ENCODE data around the gene DCHS1. TPM values are rescaled to one million over a fixed set of nuclear protein-coding genes. Genes with fewer than 3 reads are reported as not detected.
"Not testable (repeated sequence)": the region's sequence is repeated elsewhere in the genome, so short reads cannot be mapped to it uniquely, and the experiment has no call there.

DCHS1 gene, protein sequence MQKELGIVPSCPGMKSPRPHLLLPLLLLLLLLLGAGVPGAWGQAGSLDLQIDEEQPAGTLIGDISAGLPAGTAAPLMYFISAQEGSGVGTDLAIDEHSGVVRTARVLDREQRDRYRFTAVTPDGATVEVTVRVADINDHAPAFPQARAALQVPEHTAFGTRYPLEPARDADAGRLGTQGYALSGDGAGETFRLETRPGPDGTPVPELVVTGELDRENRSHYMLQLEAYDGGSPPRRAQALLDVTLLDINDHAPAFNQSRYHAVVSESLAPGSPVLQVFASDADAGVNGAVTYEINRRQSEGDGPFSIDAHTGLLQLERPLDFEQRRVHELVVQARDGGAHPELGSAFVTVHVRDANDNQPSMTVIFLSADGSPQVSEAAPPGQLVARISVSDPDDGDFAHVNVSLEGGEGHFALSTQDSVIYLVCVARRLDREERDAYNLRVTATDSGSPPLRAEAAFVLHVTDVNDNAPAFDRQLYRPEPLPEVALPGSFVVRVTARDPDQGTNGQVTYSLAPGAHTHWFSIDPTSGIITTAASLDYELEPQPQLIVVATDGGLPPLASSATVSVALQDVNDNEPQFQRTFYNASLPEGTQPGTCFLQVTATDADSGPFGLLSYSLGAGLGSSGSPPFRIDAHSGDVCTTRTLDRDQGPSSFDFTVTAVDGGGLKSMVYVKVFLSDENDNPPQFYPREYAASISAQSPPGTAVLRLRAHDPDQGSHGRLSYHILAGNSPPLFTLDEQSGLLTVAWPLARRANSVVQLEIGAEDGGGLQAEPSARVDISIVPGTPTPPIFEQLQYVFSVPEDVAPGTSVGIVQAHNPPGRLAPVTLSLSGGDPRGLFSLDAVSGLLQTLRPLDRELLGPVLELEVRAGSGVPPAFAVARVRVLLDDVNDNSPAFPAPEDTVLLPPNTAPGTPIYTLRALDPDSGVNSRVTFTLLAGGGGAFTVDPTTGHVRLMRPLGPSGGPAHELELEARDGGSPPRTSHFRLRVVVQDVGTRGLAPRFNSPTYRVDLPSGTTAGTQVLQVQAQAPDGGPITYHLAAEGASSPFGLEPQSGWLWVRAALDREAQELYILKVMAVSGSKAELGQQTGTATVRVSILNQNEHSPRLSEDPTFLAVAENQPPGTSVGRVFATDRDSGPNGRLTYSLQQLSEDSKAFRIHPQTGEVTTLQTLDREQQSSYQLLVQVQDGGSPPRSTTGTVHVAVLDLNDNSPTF (N-terminal part only)
- 32.6 TPM for polyA plus RNA-seq (2013, experiment 1 of 2; ENCODE audit: insufficient read length)
- 31.9 TPM for polyA plus RNA-seq (2013, experiment 2 of 2; ENCODE audit: insufficient read length)

DNA sequence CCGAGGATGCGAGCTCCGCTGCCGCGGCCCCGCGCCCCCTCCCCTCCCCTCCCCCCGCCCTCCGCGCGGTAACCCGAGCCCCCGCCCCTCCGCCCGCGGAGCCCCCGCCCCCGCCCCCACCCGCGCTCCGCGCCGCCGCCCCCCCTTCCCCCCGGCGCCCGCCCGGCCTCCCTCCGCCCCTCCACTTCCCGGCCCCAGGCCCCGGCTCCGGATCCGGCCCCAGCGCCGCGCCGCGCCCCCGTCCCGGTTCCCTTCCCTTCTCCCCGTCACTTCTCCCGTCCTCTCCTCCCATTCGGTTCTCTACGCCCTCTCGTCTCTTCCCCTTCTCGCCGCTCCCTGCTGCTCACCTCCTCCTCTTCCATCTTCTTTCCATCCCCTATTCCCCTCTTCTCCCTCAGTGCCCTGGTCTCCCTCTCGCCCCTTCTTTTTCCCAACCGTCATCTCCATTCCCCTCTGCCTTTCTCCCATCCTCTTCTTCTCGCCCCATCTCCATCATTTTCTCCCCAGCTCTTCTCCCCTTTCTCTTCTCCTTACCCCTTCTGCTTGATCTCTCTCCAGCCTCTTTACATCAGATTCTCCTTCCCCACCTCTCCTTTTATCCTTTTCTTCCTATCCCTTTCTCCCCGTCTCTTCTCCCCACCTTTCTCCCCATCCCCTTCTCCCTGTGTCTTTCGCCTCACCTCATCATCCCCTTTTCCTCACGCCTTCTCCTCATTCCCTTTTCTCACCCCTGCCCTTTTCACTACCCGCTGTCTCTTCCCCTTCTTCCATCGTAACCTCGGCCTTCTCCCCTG is at the start of gene DCHS1:
TSS of gene DCHS1 (minus strand) at position 20 of the 794 bp plus-strand sequence. CDS start 14,196 bp downstream, outside the sequence.
- peak; percentile 32 for DNase-seq

- peak; percentile 60 for DNase-seq
These were observed 47.8 kb upstream of the DCHS1 start for GRCh38 chr11:6703247-6704063.

- not testable (repeated sequence) for DNase-seq
These were observed 46.3 kb upstream of the DCHS1 start for GRCh38 chr11:6701955-6702354.

- peak; percentile 44 for DNase-seq
These were observed 39.8 kb upstream of the DCHS1 start for GRCh38 chr11:6695377-6695776.

- DNase-seq = no peak
These were observed 38.6 kb upstream of the DCHS1 start for GRCh38 chr11:6694229-6694535.

DNA sequence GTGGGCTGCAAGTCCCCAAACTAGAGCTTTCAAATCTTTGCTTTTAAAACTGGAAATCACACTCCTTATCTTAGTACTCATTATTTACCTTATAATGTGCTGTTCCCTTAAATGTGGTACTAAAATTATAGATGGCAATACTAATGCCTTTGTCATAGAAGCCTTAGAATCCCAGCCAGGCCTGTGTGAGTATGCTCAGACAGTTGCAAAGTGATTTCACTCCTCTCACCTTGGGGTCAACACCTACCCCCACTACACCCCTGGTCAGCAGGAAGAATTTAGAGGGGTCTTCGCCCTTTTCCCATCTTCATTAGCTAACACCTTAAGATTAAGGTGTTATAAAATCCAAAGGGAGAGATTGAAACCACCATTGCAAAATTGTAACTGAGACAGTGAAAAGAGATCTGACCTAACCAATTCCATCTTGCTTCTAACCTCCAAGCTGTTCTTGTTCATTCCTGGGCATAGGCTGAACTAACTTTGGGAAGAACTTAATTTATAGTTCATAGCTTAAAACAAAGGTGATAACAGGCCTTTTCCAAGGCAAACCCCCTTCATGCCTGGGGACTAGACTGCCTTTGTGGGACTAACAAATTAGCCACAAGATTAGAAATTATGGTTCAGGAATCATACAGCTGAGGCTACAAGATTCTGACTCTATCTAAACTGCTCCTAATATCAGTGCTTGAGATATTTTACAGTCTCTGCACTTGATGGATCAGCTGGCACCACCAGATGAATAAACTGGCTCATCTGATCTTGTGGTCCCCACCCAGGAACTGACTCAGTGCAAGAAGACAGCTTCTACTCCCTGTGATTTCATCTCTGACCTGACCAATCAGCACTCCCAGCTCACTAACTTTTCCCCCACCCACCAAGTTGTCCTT is 38.0 kb upstream of the DCHS1 start:
- peak; percentile 79 for DNase-seq

GRCh38 chr11:6692128-6692527 is 36.5 kb upstream of the DCHS1 start:
- DNase-seq = no peak

DNA sequence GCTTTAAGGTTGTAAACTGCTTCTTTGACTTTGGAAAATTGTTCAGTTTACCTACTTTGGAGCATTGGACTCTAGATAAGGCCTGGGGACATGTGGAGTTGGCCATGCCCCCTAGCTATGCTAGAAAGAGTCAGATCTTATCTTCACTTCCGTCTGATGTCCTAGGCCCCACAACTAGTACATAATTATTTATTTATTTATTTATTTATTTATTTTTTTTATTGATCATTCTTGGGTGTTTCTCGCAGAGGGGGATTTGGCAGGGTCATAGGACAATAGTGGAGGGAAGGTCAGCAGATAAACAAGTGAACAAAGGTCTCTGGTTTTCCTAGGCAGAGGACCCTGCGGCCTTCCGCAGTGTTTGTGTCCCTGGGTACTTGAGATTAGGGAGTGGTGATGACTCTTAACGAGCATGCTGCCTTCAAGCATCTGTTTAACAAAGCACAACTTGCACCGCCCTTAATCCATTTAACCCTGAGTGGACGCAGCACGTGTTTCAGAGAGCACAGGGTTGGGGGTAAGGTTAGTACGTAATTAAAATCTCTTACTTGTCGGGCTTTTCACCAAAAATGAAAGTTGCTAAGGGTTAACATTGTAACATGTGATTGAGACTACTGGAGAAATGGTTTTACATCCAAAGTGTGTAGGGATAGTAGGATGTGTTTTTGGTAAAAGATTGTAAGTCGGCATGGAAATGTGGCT is 35.0 kb upstream of the DCHS1 start:
- not testable (repeated sequence) for DNase-seq

GRCh38 chr11:6687876-6688275 is 32.3 kb upstream of the DCHS1 start:
- DNase-seq = no peak

DNA sequence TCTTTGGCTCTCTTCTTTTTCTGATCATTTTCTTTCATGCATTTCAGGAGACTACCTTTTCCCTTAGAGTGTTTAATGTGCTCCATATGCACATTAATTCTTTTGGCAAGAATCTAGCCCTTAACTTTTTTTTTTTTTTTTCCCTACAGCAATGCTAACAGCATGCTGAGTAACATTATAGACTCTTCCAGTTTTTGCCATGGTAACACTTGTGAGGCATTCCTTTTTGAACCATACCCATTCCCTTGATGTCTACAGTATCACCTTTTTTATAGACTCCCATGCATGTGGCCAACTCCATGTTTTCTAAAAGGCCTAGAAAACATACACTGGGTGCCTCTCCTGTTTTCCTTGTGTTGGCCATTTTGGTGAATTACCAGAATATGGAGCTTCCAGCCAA is 30.4 kb upstream of the DCHS1 start:
- DNase-seq = no peak

GRCh38 chr11:6684068-6684467 is 28.5 kb upstream of the DCHS1 start:
- not testable (repeated sequence) for DNase-seq

GRCh38 chr11:6682936-6683861 is 27.6 kb upstream of the DCHS1 start, which contains the start of gene MRPL17:
Gene MRPL17, minus strand, starts transcription at chr11:6683340. Its CDS starts 44 bp downstream, at chr11:6683296.
- DNase-seq = peak; percentile 99

GRCh38 chr11:6682591-6682935 is 27.0 kb upstream of the DCHS1 start:
- no peak for DNase-seq

DNA sequence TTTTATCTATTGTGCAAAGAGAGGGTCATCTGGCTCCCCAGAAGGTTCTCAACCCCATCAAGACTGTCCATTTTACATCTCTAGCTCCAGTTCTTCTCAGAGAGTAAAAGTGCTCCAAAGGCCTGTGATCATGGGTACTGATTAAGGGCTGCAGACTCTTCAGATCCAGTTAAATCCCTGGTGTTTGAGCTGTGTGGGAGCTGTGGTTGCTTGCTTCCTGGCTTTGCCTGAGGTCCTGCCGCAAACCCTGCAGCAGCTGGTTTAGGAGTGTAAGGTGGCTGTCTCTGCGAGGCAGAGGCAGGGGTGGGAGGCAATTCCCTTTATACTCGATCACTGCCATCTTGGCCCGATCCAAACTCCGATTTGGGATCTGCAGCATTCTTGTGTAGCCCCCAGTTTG is 26.3 kb upstream of the DCHS1 start:
- peak; percentile 21 for DNase-seq

DNA sequence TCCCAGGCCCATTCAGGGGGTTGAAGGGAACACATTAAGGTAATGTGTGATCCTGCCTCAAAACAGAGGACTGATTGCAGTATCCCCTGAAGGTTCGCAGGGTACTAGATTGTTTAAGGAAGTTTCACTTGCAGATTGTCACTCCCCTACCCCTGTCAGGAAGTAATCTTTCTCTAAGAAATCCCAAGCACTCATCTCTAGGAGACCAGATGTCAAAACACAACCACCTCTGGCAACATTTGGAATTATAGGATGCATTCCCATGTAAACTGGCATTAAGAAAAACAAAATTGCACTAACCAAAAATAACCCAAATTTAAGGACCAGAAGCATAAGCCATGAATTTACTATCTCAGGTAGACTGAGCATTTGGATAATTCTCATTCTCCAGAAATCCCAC is 25.9 kb upstream of the DCHS1 start:
- no peak for DNase-seq

DNA sequence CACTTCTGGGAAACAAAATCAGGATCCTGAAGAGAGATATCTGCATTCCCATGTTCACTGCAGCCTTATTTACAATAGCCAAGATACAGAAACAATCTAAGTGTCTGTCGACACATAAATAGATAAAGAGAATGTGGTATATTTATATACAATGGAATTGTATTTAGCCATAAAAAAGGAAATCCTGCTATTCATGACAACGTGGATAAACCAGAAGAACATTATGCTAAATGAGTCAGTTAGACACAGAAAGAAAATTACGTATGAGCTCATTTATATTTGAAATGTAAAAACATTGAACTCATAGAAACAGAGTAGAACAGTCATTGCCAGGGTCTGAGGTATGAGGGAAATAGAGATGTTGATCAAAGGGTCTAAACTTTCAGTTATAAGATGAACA is 21.4 kb upstream of the DCHS1 start:
- DNase-seq = no peak

DNA sequence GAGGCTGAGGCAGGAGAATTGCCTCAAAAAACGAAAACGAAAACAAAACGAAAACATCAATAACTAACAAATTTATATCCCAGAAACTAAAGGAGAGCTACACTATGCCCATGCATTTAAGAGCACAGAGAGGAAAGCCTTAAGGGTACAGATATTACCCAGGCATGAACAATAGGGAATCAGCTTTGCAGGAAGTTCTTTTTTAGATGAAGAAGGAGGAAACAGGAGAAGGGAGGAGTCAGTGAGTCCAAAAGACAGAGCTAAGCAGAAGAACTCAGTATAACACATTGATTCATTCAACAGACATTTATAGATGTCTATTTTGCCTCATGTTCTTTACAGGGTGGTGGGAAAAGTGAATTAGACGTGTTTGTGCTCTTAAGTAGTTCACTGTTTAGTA is 19.3 kb upstream of the DCHS1 start:
- DNase-seq = no peak

DNA sequence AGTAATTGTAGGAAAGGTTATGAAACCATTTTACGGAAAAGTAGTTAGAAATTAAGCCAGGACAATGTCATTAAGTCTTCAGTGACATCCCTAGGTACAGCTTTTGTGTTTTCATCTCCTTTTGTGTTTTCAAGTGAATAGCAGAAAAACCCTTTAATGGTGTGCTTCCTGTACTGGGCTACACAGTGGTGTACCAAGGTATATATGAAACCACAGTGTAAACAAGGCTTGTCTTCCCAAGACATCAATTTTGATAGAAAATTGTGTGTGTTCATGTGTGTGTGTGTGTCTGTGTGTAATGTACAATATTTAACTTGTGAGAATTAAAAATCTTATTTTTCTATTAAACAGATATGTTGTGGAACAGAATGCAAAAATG is 18.6 kb upstream of the DCHS1 start:
- no peak for DNase-seq
